Subcutaneous abdominal adipose tissue (tissue), 5 donors: ENCODE measurements around the gene CFL2.

Experiments used
- H3K27ac ChIP-seq: one replicate; pipeline ENCODE4 v1.7.0; 2013; ENCODE audit warnings: low read depth, mild to moderate bottlenecking, inconsistent platforms, low read length, moderate library complexity
- H3K27me3 ChIP-seq, 5 donors: one replicate each; pipeline ENCODE4 v1.7.0; 2013; ENCODE audit warnings: low read length in 5 of 5, inconsistent platforms in 1 of 5; ENCODE audit not compliant: control insufficient read depth in 5 of 5, insufficient read depth in 4 of 5
- H3K36me3 ChIP-seq, 5 donors: one replicate each; pipeline ENCODE4 v1.7.0; 2013; ENCODE audit warnings: low read length in 5 of 5; ENCODE audit not compliant: control insufficient read depth in 5 of 5, insufficient read depth in 5 of 5
- H3K4me1 ChIP-seq, 5 donors: one replicate each; pipeline ENCODE4 v1.7.0; 2013; ENCODE audit warnings: low read length in 5 of 5, mild to moderate bottlenecking in 3 of 5, moderate library complexity in 1 of 5; ENCODE audit not compliant: control insufficient read depth in 5 of 5, insufficient read depth in 5 of 5
- H3K4me3 ChIP-seq, 5 donors: one replicate each; pipeline ENCODE4 v1.7.0; 2013; ENCODE audit warnings: low read length in 5 of 5, low read depth in 1 of 5
- H3K9ac ChIP-seq, 5 donors: one replicate each; pipeline ENCODE4 v1.7.0; 2013; ENCODE audit warnings: low read length in 5 of 5, mild to moderate bottlenecking in 4 of 5, moderate library complexity in 3 of 5
- H3K9me3 ChIP-seq, 5 donors: one replicate each; pipeline ENCODE4 v1.7.0; 2013; ENCODE audit warnings: low read length in 5 of 5; ENCODE audit not compliant: control insufficient read depth in 5 of 5
- donor health status: healthy.
- donor health status: healthy.
- donor health status: healthy.
- donor health status: healthy.
- donor health status: healthy.

CFL2 gene

GRCh38 chr14:34693228-34693939 is 21.0 kb downstream of the CFL2 start:
- no peaks in the 10 kb centered on the region for H3K36me3 ChIP-seq
- peak overlapping the region; percentile 47 to 71 (median 61) for H3K4me3 ChIP-seq
- no peaks in the 10 kb centered on the region for H3K9me3 ChIP-seq
- H3K4me1 ChIP-seq: peaks cover 8 to 15% (median 14%) of the 10 kb centered on the region in 5 donors
- no peak overlapping the region for H3K27ac ChIP-seq
- no peaks in the 10 kb centered on the region for H3K27me3 ChIP-seq
- no peak overlapping the region for H3K9ac ChIP-seq

GRCh38 chr14:34692898-34693227 is 21.5 kb downstream of the CFL2 start:
- Histone ChIP-seq H3K4me3 (peak overlapping the region; percentile 47 to 71 (median 61)), H3K36me3 (no peaks in the 10 kb centered on the region), H3K9ac (no peak overlapping the region), H3K9me3 (no peaks in the 10 kb centered on the region), H3K4me1 (peaks cover 8 to 15% (median 14%) of the 10 kb centered on the region in 5 donors), H3K27me3 (no peaks in the 10 kb centered on the region), H3K27ac (no peak overlapping the region)

GRCh38 chr14:34692348-34692747 is 22.0 kb downstream of the CFL2 start:
- H3K27ac ChIP-seq: no peak overlapping the region
- no peak overlapping the region for H3K9ac ChIP-seq
- H3K4me1 ChIP-seq: peaks cover 8 to 15% (median 14%) of the 10 kb centered on the region in 5 donors
- peak overlapping the region in 1 of 5 donors; percentile 61 for H3K4me3 ChIP-seq
- no peaks in the 10 kb centered on the region for H3K9me3 ChIP-seq
- no peaks in the 10 kb centered on the region for H3K27me3 ChIP-seq
- H3K36me3 ChIP-seq: no peaks in the 10 kb centered on the region

- Histone ChIP-seq H3K36me3 (no peaks in the 10 kb centered on the region), H3K9me3 (no peaks in the 10 kb centered on the region), H3K27ac (no peak overlapping the region), H3K4me3 (no peak overlapping the region), H3K27me3 (no peaks in the 10 kb centered on the region), H3K4me1 (peaks cover 8 to 15% (median 14%) of the 10 kb centered on the region in 5 donors), H3K9ac (no peak overlapping the region)
Measured at GRCh38 chr14:34691206-34691605, 23.2 kb downstream of the CFL2 start.

GRCh38 chr14:34688470-34689206 is 25.8 kb downstream of the CFL2 start:
- H3K9me3 ChIP-seq: no peaks in the 10 kb centered on the region
- H3K9ac ChIP-seq: no peak overlapping the region
- no peak overlapping the region for H3K27ac ChIP-seq
- H3K4me1 ChIP-seq: peaks cover 8 to 15% (median 14%) of the 10 kb centered on the region in 5 donors
- no peaks in the 10 kb centered on the region for H3K36me3 ChIP-seq
- H3K27me3 ChIP-seq: peaks cover 0 to 3% (median 0%) of the 10 kb centered on the region in 5 donors
- H3K4me3 ChIP-seq: no peak overlapping the region

- Histone ChIP-seq H3K9ac (no peak overlapping the region), H3K4me1 (peaks cover 0 to 3% (median 0%) of the 10 kb centered on the region in 5 donors), H3K9me3 (no peaks in the 10 kb centered on the region), H3K4me3 (no peak overlapping the region), H3K27ac (no peak overlapping the region), H3K36me3 (no peaks in the 10 kb centered on the region), H3K27me3 (peaks cover 0 to 3% (median 0%) of the 10 kb centered on the region in 5 donors)
Measured at GRCh38 chr14:34685819-34686428, 28.5 kb downstream of the CFL2 start.

- H3K9me3 ChIP-seq: no peaks in the 10 kb centered on the region
- peaks cover 0 to 3% (median 0%) of the 10 kb centered on the region in 5 donors for H3K27me3 ChIP-seq
- no peak overlapping the region for H3K27ac ChIP-seq
- no peak overlapping the region for H3K9ac ChIP-seq
- H3K4me1 ChIP-seq: peaks cover 0 to 6% (median 0%) of the 10 kb centered on the region in 5 donors
- no peak overlapping the region for H3K4me3 ChIP-seq
- no peaks in the 10 kb centered on the region for H3K36me3 ChIP-seq
Measured at GRCh38 chr14:34684578-34684977, 29.8 kb downstream of the CFL2 start.

GRCh38 chr14:34682787-34683321 is 31.5 kb downstream of the CFL2 start:
- Histone ChIP-seq H3K27ac (no peak overlapping the region), H3K9ac (no peak overlapping the region), H3K4me3 (no peak overlapping the region), H3K9me3 (no peaks in the 10 kb centered on the region), H3K4me1 (peaks cover 0 to 6% (median 0%) of the 10 kb centered on the region in 5 donors), H3K36me3 (no peaks in the 10 kb centered on the region), H3K27me3 (peaks cover 0 to 3% (median 0%) of the 10 kb centered on the region in 5 donors)

GRCh38 chr14:34680806-34681479 is 33.5 kb downstream of the CFL2 start:
- H3K9ac ChIP-seq: no peak overlapping the region
- H3K4me3 ChIP-seq: no peak overlapping the region
- H3K4me1 ChIP-seq: peaks cover 0 to 6% (median 0%) of the 10 kb centered on the region in 5 donors
- peaks cover 0 to 3% (median 0%) of the 10 kb centered on the region in 5 donors for H3K27me3 ChIP-seq
- H3K9me3 ChIP-seq: no peaks in the 10 kb centered on the region
- H3K36me3 ChIP-seq: no peaks in the 10 kb centered on the region
- no peak overlapping the region for H3K27ac ChIP-seq
